Breast epithelium (tissue), 4 donors: ENCODE data around the gene CCDC28B. TPM values are rescaled to one million over a fixed set of nuclear protein-coding genes. Genes with fewer than 3 reads are reported as not detected.

ENCODE experiments used
- DNase-seq, 2 donors: peaks; one replicate each; pipeline ENCODE4 v3.0.0-alpha.2; 2019; ENCODE audit warnings: low spot score in 2 of 2
- H3K27ac ChIP-seq, 2 donors: fragments of 200-600 bp; sonication (generic) in 1 of 2; one replicate each; pipeline ENCODE4 v1.5.1; 2016 to 2019; ENCODE audit warnings: mild to moderate bottlenecking in 1 of 2
- H3K27me3 ChIP-seq, 2 donors: fragments of 200-600 bp; sonication (generic) in 1 of 2; one replicate each; pipeline versions ENCODE4 v1.5.1 to v1.6.0; 2017 to 2019; ENCODE audit warnings: control low read depth in 1 of 2, mild to moderate bottlenecking in 1 of 2
- H3K36me3 ChIP-seq: fragments of 200-600 bp; one replicate; pipeline ENCODE4 v1.5.1; 2019
- H3K4me1 ChIP-seq, 2 donors: fragments of 200-600 bp; sonication (generic); one replicate each; pipeline ENCODE4 v1.5.1; 2016 to 2019; ENCODE audit warnings: control low read depth in 1 of 2
- H3K4me3 ChIP-seq, 3 donors: fragments of 200-600 bp; sonication (generic); 1 replicate in 2 of 3; 2 replicates in 1 of 3; pipeline ENCODE4 v1.5.1; 2016 to 2019; ENCODE audit warnings: mild to moderate bottlenecking in 3 of 3, moderate library complexity in 2 of 3
- H3K9me3 ChIP-seq, 2 donors: fragments of 200-600 bp; sonication (generic) in 1 of 2; one replicate each; pipeline ENCODE4 v1.5.1; 2016 to 2019; ENCODE audit warnings: control low read depth in 1 of 2
- POLR2A ChIP-seq: fragments of 450-650 bp; IDR thresholded peaks from one replicate; pipeline ENCODE4 v1.6.1; 2016; ENCODE audit warnings: antibody characterized with exemption, mild to moderate bottlenecking, moderate library complexity
- POLR2AphosphoS5 ChIP-seq, 3 donors: sonication (generic); formaldehyde crosslinking; IDR thresholded peaks; one replicate each; pipeline ENCODE4 v1.6.1; 2017; ENCODE audit warnings: antibody characterized with exemption in 3 of 3
- intact Hi-C: fragments of 100-400 bp; cut with DNase I; formaldehyde crosslinking; loops from one replicate; pipeline ENCODE4 v1.15.1; 2023; ENCODE audit warnings: low total_unique reads
- total RNA-seq, 3 donors: library from RNA; depleted of rRNA; stranded (reverse); fragments of >200 nt; gene quantifications; one replicate each; pipeline ENCODE4 v1.1.0, GENCODE V29; 2016
- TF ChIP-seq, protein P1 (sequence below), 3 donors: fragments of 450-650 bp; IDR thresholded peaks; one replicate each; pipeline ENCODE4 v1.5.1; 2016 to 2017; ENCODE audit warnings: antibody characterized with exemption in 3 of 3, mild to moderate bottlenecking in 3 of 3, moderate library complexity in 3 of 3

The CCDC28B gene
- total RNA-seq, 3 donors from 2014 or later = 1.4 to 5.2 (median 4.1) TPM

GRCh38 chr1:32242341-32242851 is 42.0 kb downstream of the CCDC28B start:
- DNase-seq = no peak
- peak overlapping the region in 1 of 3 donors; percentile 30 for H3K4me3 ChIP-seq
- peaks cover 3 to 9% of the 10 kb centered on the region in 2 donors for H3K4me1 ChIP-seq
- no peaks in the 10 kb centered on the region for H3K27me3 ChIP-seq
- H3K27ac ChIP-seq = peak overlapping the region in 1 of 2 donors; percentile 74
- H3K9me3 ChIP-seq = no peaks in the 10 kb centered on the region
- H3K36me3 ChIP-seq = no peaks in the 10 kb centered on the region
- intact Hi-C loops = no loop called here
- TF ChIP-seq, protein P1, sequence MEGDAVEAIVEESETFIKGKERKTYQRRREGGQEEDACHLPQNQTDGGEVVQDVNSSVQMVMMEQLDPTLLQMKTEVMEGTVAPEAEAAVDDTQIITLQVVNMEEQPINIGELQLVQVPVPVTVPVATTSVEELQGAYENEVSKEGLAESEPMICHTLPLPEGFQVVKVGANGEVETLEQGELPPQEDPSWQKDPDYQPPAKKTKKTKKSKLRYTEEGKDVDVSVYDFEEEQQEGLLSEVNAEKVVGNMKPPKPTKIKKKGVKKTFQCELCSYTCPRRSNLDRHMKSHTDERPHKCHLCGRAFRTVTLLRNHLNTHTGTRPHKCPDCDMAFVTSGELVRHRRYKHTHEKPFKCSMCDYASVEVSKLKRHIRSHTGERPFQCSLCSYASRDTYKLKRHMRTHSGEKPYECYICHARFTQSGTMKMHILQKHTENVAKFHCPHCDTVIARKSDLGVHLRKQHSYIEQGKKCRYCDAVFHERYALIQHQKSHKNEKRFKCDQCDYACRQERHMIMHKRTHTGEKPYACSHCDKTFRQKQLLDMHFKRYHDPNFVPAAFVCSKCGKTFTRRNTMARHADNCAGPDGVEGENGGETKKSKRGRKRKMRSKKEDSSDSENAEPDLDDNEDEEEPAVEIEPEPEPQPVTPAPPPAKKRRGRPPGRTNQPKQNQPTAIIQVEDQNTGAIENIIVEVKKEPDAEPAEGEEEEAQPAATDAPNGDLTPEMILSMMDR (IDR thresholded peaks at IDR 0.05) = no peak

DNA sequence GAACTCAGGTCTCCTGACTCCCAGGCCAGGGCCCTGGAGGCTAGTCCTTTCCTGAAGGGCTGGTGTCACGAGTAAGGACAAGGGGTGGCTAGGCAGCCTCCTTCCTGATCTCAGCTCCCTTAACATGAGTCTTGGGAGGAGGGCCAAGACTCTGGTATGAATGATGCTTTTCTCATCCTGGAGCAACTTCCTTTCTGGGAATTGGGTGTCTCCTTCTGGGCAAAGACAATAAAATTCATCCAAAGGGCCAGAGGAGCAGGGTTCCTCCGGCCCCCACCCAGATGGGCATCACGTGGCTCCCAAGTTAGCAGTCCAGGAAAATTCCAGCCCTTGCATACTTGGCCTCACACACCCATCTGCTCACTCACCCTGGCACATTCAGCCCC is 46.5 kb downstream of the CCDC28B start, which contains the start of gene FAM167B:
TSS of gene FAM167B (plus strand) at position 335 of the 386 bp plus-strand sequence. CDS start 200 bp downstream, outside the sequence.
- H3K4me3 ChIP-seq = peak within 1 kb of the TSS in 1 of 3 donors; percentile 7
- DNase-seq = peak in 1 of 2 donors; percentile 71

GRCh38 chr1:32247452-32247851 is 47.1 kb downstream of the CCDC28B start:
- H3K27me3 ChIP-seq = no peaks in the 10 kb centered on the region
- TF ChIP-seq, protein P1 (IDR thresholded peaks at IDR 0.05) = no peak
- TF ChIP-seq POLR2AphosphoS5 (IDR thresholded peaks at IDR 0.05) (no peak), POLR2A (no peak)

More for the DNA sequence above, 46.5 kb downstream of the CCDC28B start, which contains the start of gene FAM167B:
- peak; percentile 36 to 68 (median 57) for TF ChIP-seq POLR2AphosphoS5 (IDR thresholded peaks at IDR 0.05)
- no peak for TF ChIP-seq POLR2A
- Histone ChIP-seq H3K36me3 (no peaks in the 10 kb centered on the region), H3K9me3 (no peaks in the 10 kb centered on the region), H3K27me3 (no peaks in the 10 kb centered on the region), H3K4me1 (peaks cover 3 to 10% of the 10 kb centered on the region in 2 donors), H3K27ac (peak within 1 kb of the TSS; percentile 22 to 87)
- intact Hi-C loops = no loop called here

DNA sequence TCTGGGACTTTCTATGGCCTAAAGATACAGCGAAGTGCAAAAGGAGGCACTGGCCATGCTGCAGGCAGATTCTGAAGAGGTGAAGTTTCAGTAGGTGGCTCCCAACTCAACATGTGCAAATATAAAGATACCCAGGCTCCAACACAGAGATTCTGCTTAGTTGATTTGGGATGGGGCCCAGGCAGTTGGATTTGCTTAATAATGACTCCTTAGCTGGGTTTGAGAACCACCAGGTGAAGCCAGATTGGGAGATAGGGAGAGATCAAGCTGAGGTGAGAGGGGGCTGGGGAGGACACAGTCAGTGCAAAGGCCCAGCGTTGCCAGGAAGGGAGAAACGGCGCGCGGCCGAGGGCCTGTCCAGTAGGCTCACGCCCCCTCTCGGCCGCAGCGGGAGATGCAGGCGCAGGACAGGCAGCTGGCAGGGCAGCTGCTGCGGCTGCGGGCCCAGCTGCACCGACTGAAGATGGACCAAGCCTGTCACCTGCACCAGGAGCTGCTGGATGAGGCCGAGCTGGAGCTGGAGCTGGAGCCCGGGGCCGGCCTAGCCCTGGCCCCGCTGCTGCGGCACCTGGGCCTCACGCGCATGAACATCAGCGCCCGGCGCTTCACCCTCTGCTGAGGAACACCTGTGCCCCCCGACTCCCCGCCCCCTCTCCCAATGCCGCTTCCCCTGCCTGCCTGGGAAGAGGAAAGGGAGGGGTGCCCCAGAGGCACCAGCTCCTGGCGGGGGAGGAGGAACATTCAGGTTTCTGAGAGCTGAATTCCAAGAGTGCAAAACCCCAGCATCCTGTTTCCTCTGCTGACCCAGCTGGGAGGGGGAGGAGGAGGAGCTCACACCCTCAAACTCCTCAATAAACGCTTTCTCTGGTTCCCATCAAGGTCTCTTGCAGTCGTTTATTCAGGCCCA is 47.8 kb downstream of the CCDC28B start:
- peak overlapping the region in 2 of 3 donors; percentile 35 to 45 for H3K4me3 ChIP-seq

More at GRCh38 chr1:32247452-32247851, 47.1 kb downstream of the CCDC28B start:
- peak overlapping the region; percentile 22 to 87 for H3K27ac ChIP-seq
- H3K4me3 ChIP-seq = peak overlapping the region in 1 of 3 donors; percentile 7
- DNase-seq = no peak
- intact Hi-C loops = no loop called here
- peaks cover 3 to 10% of the 10 kb centered on the region in 2 donors for H3K4me1 ChIP-seq
- H3K36me3 ChIP-seq = no peaks in the 10 kb centered on the region
- H3K9me3 ChIP-seq = no peaks in the 10 kb centered on the region

DNA sequence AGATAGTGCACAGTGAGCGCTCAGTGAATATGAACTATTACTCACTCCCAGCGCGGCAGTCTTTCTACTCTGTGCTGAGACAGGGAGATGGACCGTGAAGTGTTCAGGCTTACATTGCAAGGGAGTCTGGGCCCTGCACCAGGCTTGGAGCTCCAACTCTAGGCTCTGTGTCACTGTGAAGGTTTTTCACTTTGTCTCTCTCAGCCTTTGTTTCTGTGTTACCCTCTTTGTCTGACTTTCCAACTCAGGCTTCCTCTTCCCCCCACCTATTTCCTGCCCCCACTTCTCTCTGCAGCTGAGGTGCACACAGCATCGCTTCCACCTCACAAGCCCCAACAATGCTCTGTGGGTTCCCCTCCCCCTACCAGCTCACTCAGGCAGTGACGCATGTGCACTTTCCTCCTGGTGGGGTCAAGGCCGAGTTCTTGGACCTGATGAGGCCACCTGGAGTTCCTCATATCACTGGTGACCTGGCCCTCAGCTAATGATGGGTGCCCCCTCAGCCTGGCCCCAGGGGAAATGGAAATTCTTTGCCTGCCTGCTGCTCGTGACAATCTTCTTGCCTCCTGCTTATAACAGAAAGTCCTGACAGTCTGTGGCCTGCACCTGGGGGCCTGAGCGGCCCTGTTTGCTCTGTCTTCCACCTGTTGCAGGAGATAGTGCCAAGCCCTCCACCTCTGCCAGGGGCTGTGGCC is 49.6 kb downstream of the CCDC28B start:
- Histone ChIP-seq H3K9me3 (no peaks in the 10 kb centered on the region), H3K27me3 (no peaks in the 10 kb centered on the region), H3K27ac (peak overlapping the region; percentile 68 to 74), H3K36me3 (no peaks in the 10 kb centered on the region), H3K4me3 (no peak overlapping the region), H3K4me1 (peaks cover 3 to 10% of the 10 kb centered on the region in 2 donors)
- intact Hi-C loops = no loop called here
- TF ChIP-seq, protein P1 (IDR thresholded peaks at IDR 0.05) = no peak
- TF ChIP-seq POLR2AphosphoS5 (IDR thresholded peaks at IDR 0.05) = peak in 1 of 3 donors; percentile 43
- TF ChIP-seq POLR2A = no peak
- peak in 1 of 2 donors; percentile 46 for DNase-seq

More for the DNA sequence above, 47.8 kb downstream of the CCDC28B start:
- H3K27me3 ChIP-seq = no peaks in the 10 kb centered on the region
- peaks cover 3 to 10% of the 10 kb centered on the region in 2 donors for H3K4me1 ChIP-seq
- peak overlapping the region; percentile 22 to 87 for H3K27ac ChIP-seq
- peak; percentile 78 to 83 for DNase-seq
- no peaks in the 10 kb centered on the region for H3K36me3 ChIP-seq
- intact Hi-C loops = no loop called here
- H3K9me3 ChIP-seq = no peaks in the 10 kb centered on the region
- TF ChIP-seq, protein P1 (IDR thresholded peaks at IDR 0.05) = peak; percentile 40 to 79 (median 70)
- TF ChIP-seq POLR2A (no peak), POLR2AphosphoS5 (IDR thresholded peaks at IDR 0.05) (peak in 1 of 3 donors; percentile 45)
